ENCODE data around the gene REPS1. TPM values are rescaled to one million over a fixed set of nuclear protein-coding genes. Genes with fewer than 3 reads are reported as not detected.

Gene REPS1
- total RNA-seq, 2 experiments from 2014 or later: 25.8 to 28.8 TPM

- intact Hi-C loops (cut with micrococcal nuclease): no loop called here
- no peak for DNase-seq
- no peaks in the 10 kb centered on the region for H3K27me3 Mint-ChIP-seq (ENCODE audit: low read depth)
- CTCF ChIA-PET: no interaction called here
- H3K4me3 Mint-ChIP-seq: no peak overlapping the region
- peaks cover 25% of the 10 kb centered on the region for H3K4me1 Mint-ChIP-seq (ENCODE audit: low read depth)
- no peaks in the 10 kb centered on the region for H3K9me3 Mint-ChIP-seq
- H3K36me3 Mint-ChIP-seq (ENCODE audit: low read depth): no peaks in the 10 kb centered on the region
- no peak overlapping the region for H3K27ac Mint-ChIP-seq
Measured at GRCh38 chr6:138965291-138965874, 22.7 kb downstream of the REPS1 start.

DNA sequence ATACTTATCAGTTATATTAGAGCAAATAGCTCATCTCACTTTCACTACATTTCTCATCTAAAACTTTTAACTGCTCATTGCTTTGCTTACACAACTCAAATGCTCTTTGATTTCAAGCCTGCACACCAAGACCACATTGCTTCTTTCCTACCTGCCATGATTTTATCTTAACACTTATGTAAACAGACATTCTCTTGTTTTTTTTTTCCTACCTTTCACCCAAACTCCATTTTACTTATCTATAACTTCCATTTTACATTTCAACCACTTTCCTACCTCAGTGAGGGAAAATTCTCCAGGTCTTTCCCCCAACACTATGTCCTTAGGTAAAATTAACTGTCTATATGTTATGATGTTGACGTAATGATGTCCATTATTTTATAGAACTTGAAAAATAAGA lies 24.0 kb downstream of the REPS1 start:
- Mint-ChIP-seq H3K4me1 (ENCODE audit: low read depth) (peaks cover 24% of the 10 kb centered on the region), H3K27me3 (ENCODE audit: low read depth) (no peaks in the 10 kb centered on the region), H3K36me3 (ENCODE audit: low read depth) (no peaks in the 10 kb centered on the region), H3K4me3 (no peak overlapping the region), H3K9me3 (no peaks in the 10 kb centered on the region), H3K27ac (no peak overlapping the region)
- no peak for DNase-seq
- intact Hi-C loops (cut with micrococcal nuclease): no loop called here
- CTCF ChIA-PET: interaction anchor here (0.7 kb wide), 1 partner anchor 11 kb away, joined by 4 read pairs; no protein-coding TSS in a partner anchor

DNA sequence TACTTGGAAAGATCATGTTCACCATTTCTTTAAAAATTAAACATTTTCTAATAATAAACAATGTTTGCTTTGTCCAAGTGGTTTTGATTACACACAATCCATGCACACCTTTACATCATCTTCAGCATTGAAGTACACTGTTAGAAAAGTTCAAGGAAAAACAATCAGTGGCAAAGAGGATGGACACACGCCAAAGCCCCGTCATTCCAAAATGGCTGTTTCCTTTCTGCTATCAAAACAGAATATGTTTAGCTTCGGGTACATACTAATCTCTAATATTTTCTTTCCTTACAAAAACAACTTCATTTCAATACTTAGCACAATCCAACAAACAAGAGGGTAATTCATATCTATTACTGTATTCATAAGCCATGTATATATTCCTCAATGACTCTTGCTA lies 24.5 kb downstream of the REPS1 start:
- no peak overlapping the region for H3K4me3 Mint-ChIP-seq
- H3K27ac Mint-ChIP-seq: no peak overlapping the region
- no peaks in the 10 kb centered on the region for H3K36me3 Mint-ChIP-seq (ENCODE audit: low read depth)
- peaks cover 24% of the 10 kb centered on the region for H3K4me1 Mint-ChIP-seq (ENCODE audit: low read depth)
- H3K27me3 Mint-ChIP-seq (ENCODE audit: low read depth): no peaks in the 10 kb centered on the region
- CTCF ChIA-PET: interaction anchor here (0.7 kb wide), 1 partner anchor 11 kb away, joined by 4 read pairs; no protein-coding TSS in a partner anchor
- no peaks in the 10 kb centered on the region for H3K9me3 Mint-ChIP-seq
- intact Hi-C loops (cut with micrococcal nuclease): no loop called here
- no peak for DNase-seq

GRCh38 chr6:138963119-138963518 lies 24.9 kb downstream of the REPS1 start:
- Mint-ChIP-seq H3K4me3 (no peak overlapping the region), H3K27ac (no peak overlapping the region), H3K4me1 (ENCODE audit: low read depth) (peaks cover 29% of the 10 kb centered on the region), H3K36me3 (ENCODE audit: low read depth) (no peaks in the 10 kb centered on the region), H3K9me3 (no peaks in the 10 kb centered on the region), H3K27me3 (ENCODE audit: low read depth) (no peaks in the 10 kb centered on the region)
- intact Hi-C loops (cut with micrococcal nuclease): no loop called here
- CTCF ChIA-PET: no interaction called here
- DNase-seq: no peak

GRCh38 chr6:138959521-138959920 lies 28.5 kb downstream of the REPS1 start:
- H3K4me3 Mint-ChIP-seq: no peak overlapping the region
- no peaks in the 10 kb centered on the region for H3K27me3 Mint-ChIP-seq (ENCODE audit: low read depth)
- CTCF ChIA-PET: no interaction called here

GRCh38 chr6:138958595-138958994 lies 29.5 kb downstream of the REPS1 start:
- CTCF ChIA-PET: no interaction called here
- H3K9me3 Mint-ChIP-seq: peaks cover 2% of the 10 kb centered on the region
- intact Hi-C loops (cut with micrococcal nuclease): no loop called here
- H3K4me1 Mint-ChIP-seq (ENCODE audit: low read depth): peaks cover 45% of the 10 kb centered on the region
- no peak overlapping the region for H3K4me3 Mint-ChIP-seq
- H3K36me3 Mint-ChIP-seq (ENCODE audit: low read depth): peaks cover 4% of the 10 kb centered on the region
- H3K27ac Mint-ChIP-seq: no peak overlapping the region
- no peak for DNase-seq
- H3K27me3 Mint-ChIP-seq (ENCODE audit: low read depth): no peaks in the 10 kb centered on the region

More at GRCh38 chr6:138959521-138959920, 28.5 kb downstream of the REPS1 start:
- no peaks in the 10 kb centered on the region for H3K9me3 Mint-ChIP-seq
- peaks cover 39% of the 10 kb centered on the region for H3K4me1 Mint-ChIP-seq (ENCODE audit: low read depth)
- H3K27ac Mint-ChIP-seq: no peak overlapping the region
- DNase-seq: no peak
- no peaks in the 10 kb centered on the region for H3K36me3 Mint-ChIP-seq (ENCODE audit: low read depth)
- intact Hi-C loops (cut with micrococcal nuclease): no loop called here

- CTCF ChIA-PET: no interaction called here
- peaks cover 4% of the 10 kb centered on the region for H3K36me3 Mint-ChIP-seq (ENCODE audit: low read depth)
- H3K4me3 Mint-ChIP-seq: no peak overlapping the region
- intact Hi-C loops (cut with micrococcal nuclease): no loop called here
- H3K4me1 Mint-ChIP-seq (ENCODE audit: low read depth): peaks cover 52% of the 10 kb centered on the region
- peaks cover 2% of the 10 kb centered on the region for H3K9me3 Mint-ChIP-seq
- no peak for DNase-seq
- no peaks in the 10 kb centered on the region for H3K27me3 Mint-ChIP-seq (ENCODE audit: low read depth)
- H3K27ac Mint-ChIP-seq: no peak overlapping the region
Measured at GRCh38 chr6:138957903-138958302, 30.1 kb downstream of the REPS1 start.

GRCh38 chr6:138957484-138957883 lies 30.6 kb downstream of the REPS1 start:
- Mint-ChIP-seq H3K9me3 (peaks cover 2% of the 10 kb centered on the region), H3K27ac (no peak overlapping the region), H3K4me1 (ENCODE audit: low read depth) (peaks cover 54% of the 10 kb centered on the region), H3K4me3 (no peak overlapping the region), H3K36me3 (ENCODE audit: low read depth) (peaks cover 4% of the 10 kb centered on the region), H3K27me3 (ENCODE audit: low read depth) (no peaks in the 10 kb centered on the region)
- CTCF ChIA-PET: no interaction called here
- DNase-seq: no peak
- intact Hi-C loops (cut with micrococcal nuclease): no loop called here

DNA sequence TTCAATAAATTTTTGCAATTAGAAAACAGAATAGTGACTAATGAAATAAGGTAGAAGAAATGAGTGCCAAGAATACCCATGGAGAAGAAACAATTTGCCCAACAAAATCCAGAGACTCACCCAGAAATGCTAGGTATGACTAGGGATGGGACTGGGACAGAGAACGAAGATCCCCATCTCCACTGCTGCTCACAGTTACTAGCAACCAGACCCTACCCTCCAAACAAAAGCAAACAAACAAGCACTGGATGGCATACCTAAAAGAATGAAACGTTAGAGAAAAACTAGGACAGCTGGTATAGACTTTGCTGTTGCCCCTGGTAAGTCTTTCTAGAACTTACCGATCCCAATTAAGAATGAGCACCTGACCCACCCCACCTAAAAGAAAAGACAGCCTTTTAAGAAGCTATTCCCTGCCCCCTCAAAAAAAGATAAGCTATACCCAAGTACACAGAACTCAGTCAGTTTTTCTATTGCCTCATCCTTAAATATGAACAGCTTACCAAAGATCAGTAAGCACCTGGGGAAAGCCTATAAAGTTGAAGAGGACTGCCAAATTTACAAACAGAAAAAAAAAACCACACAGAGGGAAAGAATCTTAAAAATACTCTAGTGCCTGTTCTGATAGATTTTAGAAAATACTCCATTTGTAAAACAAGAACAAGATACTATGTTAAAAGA lies 31.7 kb downstream of the REPS1 start:
- CTCF ChIA-PET: no interaction called here
- H3K4me3 Mint-ChIP-seq: no peak overlapping the region
- H3K27me3 Mint-ChIP-seq (ENCODE audit: low read depth): no peaks in the 10 kb centered on the region
- no peak for DNase-seq
- no peak overlapping the region for H3K27ac Mint-ChIP-seq
- H3K9me3 Mint-ChIP-seq: peaks cover 2% of the 10 kb centered on the region
- H3K36me3 Mint-ChIP-seq (ENCODE audit: low read depth): peaks cover 4% of the 10 kb centered on the region
- peaks cover 59% of the 10 kb centered on the region for H3K4me1 Mint-ChIP-seq (ENCODE audit: low read depth)
- intact Hi-C loops (cut with micrococcal nuclease): no loop called here

- H3K36me3 Mint-ChIP-seq (ENCODE audit: low read depth): peaks cover 4% of the 10 kb centered on the region
- no peak overlapping the region for H3K4me3 Mint-ChIP-seq
- DNase-seq: no peak
- H3K4me1 Mint-ChIP-seq (ENCODE audit: low read depth): peaks cover 59% of the 10 kb centered on the region
- intact Hi-C loops (cut with micrococcal nuclease): no loop called here
- CTCF ChIA-PET: no interaction called here
- peaks cover 2% of the 10 kb centered on the region for H3K9me3 Mint-ChIP-seq
- no peak overlapping the region for H3K27ac Mint-ChIP-seq
- H3K27me3 Mint-ChIP-seq (ENCODE audit: low read depth): no peaks in the 10 kb centered on the region
Measured at GRCh38 chr6:138955262-138955661, 32.8 kb downstream of the REPS1 start.

DNA sequence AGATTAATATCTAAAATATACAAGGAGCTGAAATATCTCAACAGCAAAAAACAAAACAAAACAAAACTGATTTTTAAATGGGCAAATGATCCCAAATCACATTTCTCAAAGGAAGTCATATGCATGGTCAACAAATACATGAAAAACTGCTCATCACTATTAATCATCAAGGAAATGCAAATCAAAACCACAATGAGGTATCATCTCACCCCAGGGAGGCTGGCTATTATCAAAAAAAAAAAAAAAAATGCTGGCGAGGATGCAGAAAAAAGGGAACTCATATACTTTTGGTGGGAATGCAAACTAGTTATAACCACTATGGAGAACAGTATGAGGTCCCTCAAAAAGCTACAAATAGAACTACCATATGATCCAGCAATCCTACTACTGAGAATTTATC lies 34.6 kb downstream of the REPS1 start:
- H3K27ac Mint-ChIP-seq: no peak overlapping the region
- CTCF ChIA-PET: interaction anchor here (0.6 to 1.2 kb wide), 4 partner anchors 13 to 36 kb away, joined by 3 to 4 read pairs (median 4); no protein-coding TSS in a partner anchor
- no peak for DNase-seq
- peaks cover 4% of the 10 kb centered on the region for H3K36me3 Mint-ChIP-seq (ENCODE audit: low read depth)
- intact Hi-C loops (cut with micrococcal nuclease): no loop called here
- no peaks in the 10 kb centered on the region for H3K27me3 Mint-ChIP-seq (ENCODE audit: low read depth)
- no peak overlapping the region for H3K4me3 Mint-ChIP-seq
- peaks cover 55% of the 10 kb centered on the region for H3K4me1 Mint-ChIP-seq (ENCODE audit: low read depth)
- H3K9me3 Mint-ChIP-seq: peaks cover 2% of the 10 kb centered on the region

DNA sequence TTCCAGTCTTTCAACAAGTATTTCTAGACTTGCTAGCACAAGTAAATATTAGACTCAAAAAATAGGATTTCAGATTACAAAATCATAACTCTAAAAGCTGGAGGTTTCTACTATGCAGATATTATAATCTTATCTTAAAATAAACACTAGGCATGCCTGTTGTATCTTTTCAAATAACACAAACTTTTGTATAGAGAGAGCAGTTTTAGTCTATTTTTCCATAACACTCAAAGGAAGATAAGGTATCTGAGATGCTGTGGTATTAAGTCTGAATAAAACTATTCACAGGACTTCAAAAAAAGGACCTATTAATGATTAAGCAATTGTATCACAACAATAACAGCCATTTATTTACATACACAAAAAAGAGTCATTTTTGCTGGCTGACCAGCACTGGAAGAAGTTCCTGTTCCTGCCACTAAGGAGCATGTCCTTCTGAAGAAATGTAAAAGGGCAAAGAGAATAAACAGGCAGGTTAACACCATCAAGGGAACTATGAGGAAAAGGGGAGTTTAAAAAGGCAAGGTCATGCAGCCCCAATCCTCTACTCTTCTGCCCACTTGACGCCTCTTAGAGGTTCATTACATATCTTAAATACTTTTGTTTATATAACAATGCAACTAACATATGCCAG lies 39.4 kb downstream of the REPS1 start:
- Mint-ChIP-seq H3K9me3 (no peaks in the 10 kb centered on the region), H3K4me3 (no peak overlapping the region), H3K27ac (no peak overlapping the region), H3K36me3 (ENCODE audit: low read depth) (peaks cover 21% of the 10 kb centered on the region), H3K27me3 (ENCODE audit: low read depth) (no peaks in the 10 kb centered on the region), H3K4me1 (ENCODE audit: low read depth) (peaks cover 49% of the 10 kb centered on the region)
- DNase-seq: no peak
- CTCF ChIA-PET: no interaction called here
- intact Hi-C loops (cut with micrococcal nuclease): no loop called here

DNA sequence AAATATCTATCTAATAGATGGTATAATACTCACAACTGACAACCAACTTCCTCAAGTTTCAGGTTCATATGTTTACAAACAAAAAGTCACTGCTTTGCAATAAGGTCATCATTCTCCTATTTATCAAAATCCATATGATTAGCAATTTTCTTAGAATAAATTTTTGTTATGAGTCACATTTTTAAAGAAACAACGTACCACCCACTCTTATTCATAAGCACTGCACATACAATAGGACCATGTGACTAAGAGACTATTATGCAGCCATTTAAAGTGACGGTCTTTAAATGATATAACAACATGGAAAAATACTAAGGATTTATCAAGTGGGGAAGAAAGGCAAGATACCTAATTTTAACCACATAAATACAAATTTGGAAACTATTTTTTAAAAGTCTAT lies 40.0 kb downstream of the REPS1 start:
- H3K9me3 Mint-ChIP-seq: no peaks in the 10 kb centered on the region
- peaks cover 42% of the 10 kb centered on the region for H3K4me1 Mint-ChIP-seq (ENCODE audit: low read depth)
- intact Hi-C loops (cut with micrococcal nuclease): no loop called here
- CTCF ChIA-PET: no interaction called here
- no peaks in the 10 kb centered on the region for H3K27me3 Mint-ChIP-seq (ENCODE audit: low read depth)
- no peak overlapping the region for H3K4me3 Mint-ChIP-seq
- no peak overlapping the region for H3K27ac Mint-ChIP-seq
- DNase-seq: no peak
- H3K36me3 Mint-ChIP-seq (ENCODE audit: low read depth): peaks cover 25% of the 10 kb centered on the region

Data from activated naive CD4-positive, alpha-beta T cell treated with anti-CD3 and anti-CD28 coated beads for 36 hours (primary cell).